DMS79 treated with DMSO at 0.1 percent for 48 hours (cell line): Measurements from ENCODE around the gene BTBD16.

Experiments
- DNase-seq: peaks from one replicate; lab custom pipeline; 2025; lab: John Stamatoyannopoulos, UW

Gene BTBD16

DNA sequence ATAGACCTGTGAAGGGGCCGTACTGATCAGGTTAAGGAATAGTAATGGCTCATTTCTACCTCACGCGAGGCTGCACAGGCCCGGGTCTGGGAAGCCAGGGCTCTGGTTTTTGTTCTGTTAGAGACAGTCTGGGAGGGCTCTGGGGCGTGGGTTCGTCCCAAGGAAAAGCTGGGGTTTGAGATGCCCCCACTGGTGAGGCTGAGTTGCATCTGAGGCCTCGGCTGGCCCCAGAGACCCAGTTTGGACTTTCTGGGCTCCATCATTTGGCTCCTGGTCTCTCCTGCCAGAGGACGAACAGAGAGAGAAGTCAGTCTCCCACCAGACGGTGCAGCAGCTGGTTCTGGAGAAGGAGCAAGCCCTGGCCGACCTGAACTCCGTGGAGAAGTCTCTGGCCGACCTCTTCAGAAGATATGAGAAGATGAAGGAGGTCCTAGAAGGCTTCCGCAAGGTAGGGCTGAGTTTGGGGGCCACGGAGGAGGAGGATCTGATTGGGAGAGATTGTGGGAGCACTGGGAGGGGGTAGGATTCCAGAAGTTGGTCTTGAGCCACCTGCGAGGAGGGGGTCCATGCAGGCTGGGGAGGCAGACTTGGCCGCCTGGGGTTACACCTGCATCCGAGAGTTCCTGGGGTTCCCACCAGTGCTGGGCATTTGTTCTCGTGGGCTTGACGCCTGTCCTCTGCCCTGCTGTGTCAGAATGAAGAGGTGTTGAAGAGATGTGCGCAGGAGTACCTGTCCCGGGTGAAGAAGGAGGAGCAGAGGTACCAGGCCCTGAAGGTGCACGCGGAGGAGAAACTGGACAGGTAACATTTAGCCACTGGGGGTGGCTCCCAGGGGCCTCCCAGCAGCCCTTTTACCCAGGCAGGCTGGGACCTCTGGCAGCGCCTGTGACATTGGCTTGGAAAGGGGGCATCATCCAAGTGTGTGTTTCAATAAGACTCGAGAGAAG lies 22.5 kb upstream of the BTBD16 start:
- DNase-seq, result no peak

DNA sequence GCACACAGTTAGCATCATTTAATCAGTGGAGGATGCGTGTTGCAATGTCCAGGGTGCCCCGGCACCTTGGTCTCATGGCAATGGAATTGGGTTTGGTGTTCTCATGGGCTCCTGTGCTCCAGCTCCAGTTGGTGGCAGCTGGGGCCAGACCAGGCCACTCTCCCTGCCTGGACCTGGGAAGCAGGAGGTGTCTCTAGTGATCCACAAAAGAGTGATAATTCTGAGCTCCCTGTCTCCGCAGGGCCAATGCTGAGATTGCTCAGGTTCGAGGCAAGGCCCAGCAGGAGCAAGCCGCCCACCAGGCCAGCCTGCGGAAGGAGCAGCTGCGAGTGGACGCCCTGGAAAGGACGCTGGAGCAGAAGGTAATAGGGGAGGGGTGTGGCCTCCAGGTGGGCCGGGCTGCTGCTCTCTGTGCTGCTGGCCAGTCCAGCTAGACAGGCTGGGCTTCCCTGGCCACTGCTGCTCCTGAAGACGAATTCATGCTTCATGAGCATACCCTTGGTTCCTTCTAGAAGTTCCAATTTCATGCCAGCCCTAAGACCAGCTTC lies 21.7 kb upstream of the BTBD16 start:
- DNase-seq, result no peak

DNA sequence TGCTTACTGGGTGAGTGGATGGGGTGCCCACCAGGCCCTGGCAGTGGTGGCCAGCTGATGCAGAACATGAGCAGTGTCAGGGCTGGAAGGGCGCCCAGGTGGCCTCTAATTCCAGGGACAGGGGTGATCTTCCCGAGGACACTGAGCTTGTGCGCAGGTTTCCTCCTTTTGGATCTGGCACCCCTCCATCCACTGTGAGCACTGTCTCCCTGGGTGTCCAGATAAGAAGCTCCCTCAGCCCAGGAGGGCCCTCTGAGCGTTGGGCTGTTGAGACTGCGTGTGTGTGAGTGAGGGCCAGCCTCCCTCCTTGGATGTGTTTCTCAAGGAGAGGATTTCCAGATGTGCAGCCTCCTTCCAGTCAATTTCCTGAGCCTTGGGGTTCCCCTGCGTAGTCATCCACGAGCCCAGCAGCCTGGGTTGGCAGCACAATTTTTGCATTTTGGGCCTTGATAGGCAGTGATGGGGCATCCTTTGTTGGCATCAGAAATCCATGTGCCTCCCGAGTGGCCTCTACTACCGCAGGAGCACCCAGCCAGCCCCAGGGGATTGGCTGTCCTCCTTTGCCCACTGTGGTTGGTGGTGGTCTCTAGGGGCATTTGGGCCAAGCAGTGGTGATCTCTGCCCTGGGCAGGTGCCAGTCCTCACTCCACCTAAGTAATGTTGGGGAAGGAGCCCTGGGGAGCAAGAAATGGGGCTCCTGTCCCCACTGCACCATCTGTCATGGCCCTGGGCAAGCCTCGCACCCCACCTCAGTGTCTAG lies 20.9 kb upstream of the BTBD16 start:
- DNase-seq, result no peak

DNA sequence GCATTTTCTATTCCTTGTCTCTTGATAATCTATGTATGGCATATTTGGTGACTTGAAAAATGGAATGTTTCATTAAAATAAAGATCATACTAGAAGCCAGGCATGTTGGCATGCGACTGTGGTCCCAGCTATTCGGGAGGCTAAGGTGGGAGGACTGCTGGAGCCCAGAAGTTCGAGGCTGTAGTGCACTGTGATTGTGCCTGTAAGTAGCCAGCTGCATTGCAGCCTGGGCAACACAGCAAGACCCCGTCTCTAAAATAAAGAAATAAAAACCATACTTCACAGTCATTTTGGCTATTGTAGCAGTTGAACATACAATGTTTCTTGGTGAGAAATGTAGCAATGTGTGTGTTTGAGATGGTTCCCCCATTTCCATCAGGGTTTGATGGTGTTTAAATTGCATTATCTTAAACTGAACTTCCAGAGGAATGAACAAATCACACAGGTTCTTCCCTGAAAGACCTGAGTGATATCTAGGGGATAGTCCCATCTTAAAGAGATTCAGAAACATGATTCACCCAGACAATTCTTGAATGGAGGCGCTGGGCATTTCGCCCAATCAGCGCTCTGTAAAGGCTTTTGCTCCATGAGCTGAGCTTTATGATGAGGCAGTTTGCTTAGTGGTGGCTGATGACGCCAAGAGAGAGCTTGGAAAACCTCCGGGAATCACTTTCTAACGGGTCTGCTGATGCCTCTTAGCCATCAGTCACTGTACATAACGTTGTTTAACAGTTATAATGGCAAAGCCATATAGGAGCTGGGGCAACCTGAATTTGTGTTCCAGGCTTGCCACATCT lies 19.4 kb upstream of the BTBD16 start:
- DNase-seq, result no peak

DNA sequence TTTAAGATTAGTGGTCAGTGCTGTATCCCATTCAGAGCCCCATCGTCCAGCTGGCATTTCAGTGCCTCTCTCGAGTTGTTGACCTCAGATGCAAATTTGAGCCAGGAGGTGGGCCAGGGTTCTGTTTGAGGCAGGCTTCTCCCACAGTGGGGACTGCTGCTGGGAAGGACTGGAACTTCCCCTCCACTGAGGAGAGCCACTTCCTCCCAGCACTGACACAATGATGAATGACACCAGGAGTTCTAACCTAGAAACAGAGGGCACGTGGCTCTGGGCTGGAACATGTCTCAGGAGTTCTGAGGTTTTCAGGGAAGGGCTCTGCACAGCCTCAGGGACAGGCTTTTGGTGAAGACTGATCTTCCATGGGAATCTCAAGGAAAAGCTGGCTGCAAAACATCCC lies 18.3 kb upstream of the BTBD16 start:
- DNase-seq, result no peak

DNA sequence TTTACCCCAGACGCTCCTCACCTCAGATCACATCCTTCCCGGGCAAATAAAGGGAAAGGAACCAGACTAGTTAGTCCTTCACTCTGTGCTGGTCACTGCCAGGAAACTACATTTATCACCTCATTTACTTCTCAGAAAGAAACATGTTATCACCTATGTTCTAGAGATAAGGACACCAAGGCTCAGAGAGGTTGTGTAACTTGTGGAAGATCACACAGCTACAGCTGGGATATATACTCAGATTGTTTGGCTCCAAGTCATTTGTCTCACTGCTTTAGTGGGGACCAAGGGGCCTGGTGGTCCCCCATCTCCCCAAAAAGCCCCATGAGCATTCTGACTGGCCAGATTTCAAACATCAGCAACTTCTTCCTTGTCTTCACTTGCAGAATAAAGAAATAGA lies 17.5 kb upstream of the BTBD16 start:
- DNase-seq, result no peak

DNA sequence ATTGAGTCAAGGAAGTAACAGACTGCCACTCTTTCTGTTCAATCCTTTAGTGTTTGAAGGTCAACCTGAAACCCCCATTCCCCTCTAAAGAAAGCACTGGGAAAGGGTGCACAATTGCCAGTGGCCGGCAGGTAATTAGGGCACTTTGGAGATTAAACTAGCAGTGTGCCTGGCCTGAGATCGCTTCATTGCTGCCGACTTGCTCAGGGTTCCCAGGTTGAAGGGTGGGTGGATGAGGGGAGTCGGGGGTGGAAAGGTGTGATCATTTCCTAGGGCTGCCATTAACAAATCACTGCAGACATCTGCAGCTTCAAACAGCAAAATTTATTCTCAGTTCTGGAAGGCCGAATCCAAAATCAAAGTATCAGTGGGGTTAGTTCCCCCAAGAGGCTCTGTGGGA lies 16.3 kb upstream of the BTBD16 start:
- no peak for DNase-seq

DNA sequence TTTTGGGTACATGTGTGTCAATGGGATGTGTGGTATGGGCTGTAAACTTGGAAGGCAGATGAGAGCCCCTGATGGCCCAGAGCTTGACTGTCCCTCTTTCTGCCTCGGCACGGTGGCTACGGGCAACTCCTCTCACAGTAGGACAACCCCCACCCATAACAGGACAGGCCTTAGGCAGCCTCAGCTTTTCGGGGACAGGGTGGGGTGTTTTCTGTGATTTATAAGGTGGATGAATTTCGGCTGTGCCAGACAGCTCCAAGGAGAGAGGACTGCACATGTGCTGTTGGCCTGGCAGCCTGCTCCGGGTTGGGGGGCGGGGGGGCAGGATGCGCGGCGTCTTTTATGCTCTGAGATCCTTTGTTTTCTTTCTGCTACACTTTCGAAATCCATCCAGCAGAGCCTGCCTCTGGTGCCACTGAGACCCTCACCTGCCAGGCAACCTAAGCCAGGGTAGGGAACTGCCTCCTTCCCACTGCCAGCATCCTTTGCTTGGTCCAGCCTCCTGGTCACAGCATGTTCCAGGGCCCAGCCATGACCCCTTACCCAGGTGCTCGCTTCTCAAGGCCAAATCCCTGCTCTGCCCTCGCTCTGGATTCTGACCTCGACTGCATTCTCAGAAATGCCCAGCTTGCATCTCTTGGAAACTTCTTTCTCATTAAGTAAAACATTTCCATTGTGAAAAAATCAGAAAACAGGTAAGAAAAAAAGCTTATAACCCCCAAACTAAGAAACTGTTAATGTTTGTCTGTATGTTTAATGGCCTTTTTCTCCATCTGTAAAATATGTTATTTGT lies 15.4 kb upstream of the BTBD16 start:
- no peak for DNase-seq

DNA sequence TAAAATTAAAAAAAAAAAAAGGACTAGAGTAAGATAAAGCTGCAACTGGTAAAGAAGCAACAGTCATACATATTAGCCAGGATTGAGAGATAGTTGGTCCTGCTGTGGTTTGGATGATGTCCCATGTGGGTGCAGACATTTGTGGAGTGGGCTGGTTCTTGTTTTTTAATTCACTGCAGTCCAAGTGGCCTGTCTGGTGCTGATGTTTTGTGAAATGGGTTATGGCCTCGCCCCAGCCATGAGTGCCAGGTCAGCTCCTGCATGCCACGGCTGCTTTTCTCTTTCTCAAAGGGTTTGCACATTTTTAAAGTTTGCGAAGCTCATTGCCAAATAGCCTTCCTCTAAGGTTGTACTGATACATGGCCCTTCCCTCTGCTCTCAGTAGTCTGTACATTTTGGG lies 14.1 kb upstream of the BTBD16 start:
- DNase-seq, result no peak

DNA sequence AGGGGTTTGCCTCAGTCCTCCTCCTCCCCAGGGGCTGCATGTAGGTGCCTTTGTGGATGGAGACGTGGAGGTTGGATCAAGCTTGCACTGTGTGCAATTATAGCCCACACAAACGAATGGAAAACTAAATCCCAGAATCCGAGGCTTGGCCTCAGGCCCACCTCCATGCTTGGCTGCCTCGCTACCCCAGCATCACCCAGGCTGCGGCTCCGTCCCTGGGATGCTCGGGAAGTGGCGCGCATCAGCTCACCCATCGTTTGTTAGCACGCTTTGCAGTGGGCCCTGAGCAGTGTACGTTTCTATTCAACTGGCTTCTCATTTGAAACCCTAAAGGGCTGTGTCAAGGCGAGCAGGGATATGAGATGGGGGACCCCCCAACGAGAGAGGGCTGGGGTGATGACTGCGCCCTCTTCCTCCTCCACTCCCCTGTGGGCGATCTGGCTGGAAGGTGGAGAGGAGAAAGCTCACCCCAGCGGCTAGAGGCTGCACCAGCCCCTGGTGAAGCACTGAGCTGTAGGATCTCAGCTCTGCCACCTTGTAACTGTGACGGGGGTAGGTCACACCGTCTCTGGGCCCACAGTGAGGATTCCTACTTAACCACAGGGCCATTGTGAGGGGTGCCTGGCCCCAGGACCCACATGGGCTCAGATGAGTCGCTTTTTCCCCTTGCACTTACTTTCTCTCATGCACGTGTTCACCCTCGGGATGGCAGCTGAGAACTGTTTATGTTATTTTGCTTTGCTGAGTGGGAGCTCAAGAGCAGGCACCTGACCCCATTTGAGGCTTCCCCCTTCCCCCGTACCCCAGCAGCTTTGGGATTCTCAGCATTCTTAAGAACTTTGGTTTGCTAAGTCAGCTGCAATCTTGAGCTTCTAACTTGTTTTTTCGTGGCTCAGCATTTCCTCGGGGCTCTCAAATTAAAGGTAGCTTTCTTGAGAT lies 12.7 kb upstream of the BTBD16 start:
- DNase-seq, result no peak

DNA sequence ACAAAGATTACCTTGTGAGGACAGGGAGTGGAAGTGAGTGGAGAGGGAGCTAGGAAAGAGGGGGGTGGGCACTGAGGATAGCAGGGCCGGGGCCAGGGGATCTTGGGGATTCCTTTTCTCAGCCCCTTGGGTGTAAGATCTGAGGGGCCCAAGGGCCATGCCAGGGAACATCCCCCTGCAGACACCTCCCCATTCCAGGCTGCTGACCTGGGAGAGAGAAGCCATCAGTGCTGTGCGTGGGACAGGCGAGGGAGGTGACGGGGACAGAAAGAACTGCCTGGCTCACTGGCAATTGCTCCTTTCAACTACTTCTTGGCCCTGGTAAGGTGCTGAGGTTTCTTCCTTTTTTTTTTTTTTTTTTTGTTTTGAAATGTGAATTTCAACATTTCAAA lies 12.0 kb upstream of the BTBD16 start:
- no peak for DNase-seq

DNA sequence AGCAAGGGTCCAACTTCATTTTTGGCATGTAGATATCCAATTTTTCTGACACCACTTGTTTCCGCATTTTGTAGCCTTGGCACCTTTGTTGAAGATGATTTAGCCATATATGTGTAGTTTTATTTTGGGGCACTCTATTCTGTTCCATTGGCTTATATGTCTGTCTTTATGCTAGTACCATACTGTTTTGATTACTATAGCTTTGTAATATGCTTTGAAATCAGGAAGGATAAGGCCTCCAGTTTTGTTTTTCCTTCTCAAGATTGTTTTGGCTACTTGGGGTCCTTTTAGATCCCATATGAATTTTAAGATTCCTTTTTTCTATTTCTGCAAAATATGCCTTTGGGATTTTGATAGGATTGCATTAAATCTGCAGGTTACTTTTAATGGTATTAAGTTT lies 9.5 kb upstream of the BTBD16 start:
- no peak for DNase-seq

DNA sequence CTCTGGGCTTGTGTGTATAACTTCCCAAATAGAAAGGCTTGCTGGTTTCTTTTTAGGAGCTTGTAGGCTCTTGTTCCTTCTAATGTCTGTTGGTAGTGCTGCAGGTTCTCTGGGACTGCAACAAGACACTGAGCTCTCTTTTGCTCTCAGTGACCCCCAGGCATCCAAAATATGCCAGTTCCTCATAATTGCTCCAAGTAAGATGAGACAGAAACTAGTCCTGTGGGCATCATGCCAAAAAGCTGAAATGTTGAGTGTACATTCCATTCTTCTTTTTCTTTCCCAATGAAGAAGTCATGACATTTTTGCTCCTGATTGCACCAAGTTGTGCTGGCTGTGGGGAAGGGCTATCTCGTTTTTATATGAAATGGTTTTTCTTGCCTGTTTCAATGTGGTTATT lies 7.1 kb upstream of the BTBD16 start:
- no peak for DNase-seq

DNA sequence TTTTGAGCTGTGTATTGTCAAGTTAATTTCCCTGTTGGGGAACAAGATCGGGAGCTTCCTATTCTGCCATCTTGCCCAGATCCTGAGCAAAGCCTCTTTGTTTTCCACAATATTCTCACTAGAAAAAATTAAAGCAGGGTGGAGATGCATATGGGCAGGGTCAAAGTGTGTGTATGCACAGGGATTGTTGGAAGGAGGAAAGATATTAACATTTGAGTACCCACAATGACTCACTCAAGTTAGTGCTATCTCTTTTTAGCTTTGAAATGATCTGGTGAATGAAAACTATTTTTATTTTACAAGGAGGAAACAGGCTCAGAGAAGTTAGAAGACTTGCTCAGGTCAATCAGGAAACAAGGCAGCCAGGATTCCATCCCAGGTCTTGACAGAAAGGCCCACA lies 6.7 kb upstream of the BTBD16 start:
- DNase-seq, result no peak

DNA sequence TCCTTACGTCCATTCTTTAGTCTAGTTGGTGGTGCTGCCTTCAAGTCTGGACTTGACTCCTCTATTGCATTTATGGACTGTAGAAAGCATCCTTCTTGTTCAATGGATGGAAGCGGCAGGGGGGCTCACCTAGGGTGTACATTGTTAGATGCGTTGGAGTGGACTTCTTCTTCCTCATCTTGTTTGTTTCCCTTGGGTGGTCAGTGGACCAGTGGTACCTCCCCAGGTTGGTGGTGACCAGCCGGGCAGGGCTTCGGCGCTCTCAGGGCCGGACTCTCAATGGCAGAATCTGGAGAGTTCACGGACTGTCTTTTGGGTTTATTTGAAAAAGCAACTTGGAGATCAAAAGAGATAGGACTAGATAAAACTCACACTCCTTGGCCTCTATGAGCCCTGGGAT lies 6.2 kb upstream of the BTBD16 start:
- no peak for DNase-seq

DNA sequence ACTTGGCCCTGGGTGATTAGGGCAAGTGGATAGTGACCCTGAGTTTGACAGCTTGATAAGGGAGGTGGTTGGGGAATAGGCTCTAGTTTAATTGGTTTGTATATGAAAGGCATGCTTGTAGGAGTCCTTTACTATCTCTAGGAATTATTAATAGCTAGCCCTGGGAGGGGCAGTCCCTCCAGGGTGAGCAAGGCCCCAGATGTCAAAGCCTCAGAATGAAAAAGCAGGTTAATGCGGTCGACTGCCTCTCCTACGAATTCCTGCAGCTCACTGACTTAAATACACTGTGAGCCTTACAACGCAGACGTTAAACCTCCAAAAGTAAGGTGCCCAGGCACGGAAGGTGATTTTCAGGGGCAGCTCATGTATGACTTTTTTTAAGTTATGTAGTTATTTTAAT lies 5.2 kb upstream of the BTBD16 start:
- DNase-seq, result no peak

DNA sequence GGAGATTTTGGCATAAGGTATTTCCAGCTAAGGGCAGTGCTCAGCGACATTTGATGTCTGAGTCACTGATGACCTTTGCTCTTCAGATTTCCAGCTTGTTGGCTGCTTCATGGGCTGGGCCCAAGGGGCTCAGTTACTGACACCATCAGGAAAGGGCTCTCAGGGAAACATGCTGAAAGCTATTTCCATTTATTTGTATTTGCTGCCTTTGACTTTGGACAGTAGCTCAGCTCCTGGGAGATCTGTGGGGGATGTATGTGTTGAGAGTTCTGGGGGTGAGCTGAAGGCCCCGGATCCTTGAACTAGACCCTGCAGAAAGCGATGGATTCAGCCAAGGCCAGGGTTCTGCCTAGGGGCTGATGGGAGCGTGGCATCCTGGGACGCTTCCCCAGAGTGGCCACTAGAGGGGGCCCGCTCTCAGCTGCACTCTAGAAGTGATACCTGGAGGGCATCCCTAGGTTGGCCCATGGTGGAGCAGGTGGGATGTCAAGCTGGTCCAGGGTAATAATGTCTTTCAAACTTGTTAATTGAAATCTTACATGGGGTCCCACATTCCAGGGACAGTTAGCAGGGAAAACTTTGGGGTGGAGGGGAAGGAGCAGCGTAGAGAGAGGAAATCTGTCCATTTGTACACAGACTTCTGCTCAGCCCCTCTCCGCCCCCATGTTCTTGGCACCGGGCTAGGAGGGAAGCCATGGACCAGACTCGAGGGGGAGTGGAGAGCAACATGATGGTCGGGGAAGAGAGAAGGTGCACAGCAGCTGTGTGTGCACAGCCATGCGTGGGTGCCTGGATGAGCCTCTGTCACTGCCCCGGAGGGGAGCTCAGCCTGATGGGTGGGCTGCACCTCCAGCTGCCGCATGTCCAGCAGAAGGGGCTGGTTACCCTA lies 3.0 kb upstream of the BTBD16 start:
- no peak for DNase-seq

DNA sequence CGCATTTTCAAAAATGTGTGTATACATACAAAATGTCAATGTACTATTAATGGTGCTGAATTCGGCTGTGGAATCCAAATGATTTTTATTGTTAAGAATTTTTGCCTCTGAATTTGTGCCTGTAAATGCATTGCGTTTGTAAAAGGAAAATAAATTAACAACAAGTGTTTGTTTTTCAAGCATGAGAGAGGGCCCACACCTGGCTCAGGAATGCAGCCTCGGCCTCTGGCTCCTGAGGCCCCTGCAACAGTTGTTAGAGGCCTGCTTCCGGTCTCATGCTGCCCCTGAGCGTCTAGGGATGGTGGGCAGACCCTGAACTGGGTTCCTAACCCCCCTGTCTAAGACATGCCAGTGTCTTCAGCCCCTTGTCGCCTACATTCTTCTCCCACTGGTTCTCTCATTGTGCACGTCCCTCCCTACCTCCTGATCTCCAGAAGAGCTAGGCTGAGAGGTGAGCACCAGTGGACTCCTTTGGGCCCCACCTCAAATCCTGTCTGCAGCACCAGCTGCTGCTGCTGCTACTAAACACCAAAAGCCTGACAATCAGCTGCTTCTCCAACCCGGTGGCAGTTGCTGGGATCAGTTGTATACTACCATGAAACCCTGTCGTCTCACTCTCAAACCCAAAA lies 1.9 kb upstream of the BTBD16 start:
- peak; percentile 5 for DNase-seq
